Natural killer cell (primary cell): ENCODE data around the gene PLEKHB2. TPM values are rescaled to one million over a fixed set of nuclear protein-coding genes. Genes with fewer than 3 reads are reported as not detected.
A peak's percentile ranks its signal among the peaks of the same experiment; 100 is the strongest.

Source experiments
- ATAC-seq, 3 donors: fragments of 150-1000 bp in 2 of 3; fragments of 200-7000 bp in 1 of 3; cut with Tn5 transposase; 1 replicate in 1 of 3; 2 replicates in 2 of 3; pipeline ENCODE4 v1.10.0; 2021; ENCODE audit warnings: mild to moderate bottlenecking in 2 of 3, moderate library complexity in 2 of 3
- DNase-seq, 2 donors: peaks; one replicate each; pipeline versions ENCODE4 v3.0.0 to v3.0.0-alpha.2; 2013 to 2021; ENCODE audit warnings: mixed read lengths in 1 of 2
- H3K27ac ChIP-seq: one replicate; pipeline ENCODE4 v1.5.1; 2013; ENCODE audit warnings: mild to moderate bottlenecking, low read length
- H3K27me3 ChIP-seq: one replicate; pipeline ENCODE4 v1.6.1; 2013; ENCODE audit warnings: low read length; ENCODE audit not compliant: control insufficient read depth, insufficient read depth
- H3K36me3 ChIP-seq: one replicate; pipeline ENCODE4 v1.6.1; 2013; ENCODE audit warnings: low read length; ENCODE audit not compliant: control insufficient read depth, insufficient read depth
- H3K4me1 ChIP-seq: one replicate; pipeline ENCODE4 v1.6.1; 2013; ENCODE audit warnings: low read length; ENCODE audit not compliant: control insufficient read depth, insufficient read depth
- H3K4me3 ChIP-seq: one replicate; pipeline ENCODE4 v1.5.1; 2013; ENCODE audit warnings: low read length
- H3K9me3 ChIP-seq: one replicate; pipeline ENCODE4 v1.6.1; 2013; ENCODE audit warnings: low read length; ENCODE audit not compliant: control insufficient read depth, insufficient read depth
- H3K27ac Mint-ChIP-seq, 2 donors: one replicate each; pipeline ENCODE4 v1.8.0; 2022; ENCODE audit warnings: mild to moderate bottlenecking in 2 of 2, mixed read lengths in 2 of 2, moderate library complexity in 1 of 2
- H3K27me3 Mint-ChIP-seq, 2 donors: one replicate each; pipeline ENCODE4 v1.8.0; 2022; ENCODE audit warnings: low read depth in 2 of 2, mixed read lengths in 2 of 2
- H3K36me3 Mint-ChIP-seq: one replicate; pipeline ENCODE4 v1.8.0; 2022; ENCODE audit warnings: mixed read lengths
- H3K4me1 Mint-ChIP-seq, 2 donors: one replicate each; pipeline ENCODE4 v1.8.0; 2022; ENCODE audit warnings: mixed read lengths in 2 of 2
- H3K4me3 Mint-ChIP-seq: one replicate; pipeline ENCODE4 v1.8.0; 2022; ENCODE audit warnings: mild to moderate bottlenecking, moderate library complexity, mixed read lengths
- H3K9me3 Mint-ChIP-seq, 2 donors: one replicate each; pipeline ENCODE4 v1.8.0; 2022; ENCODE audit warnings: mixed read lengths in 2 of 2
- WGBS: methylation state at CpG from one replicate; pipeline ENCODE4 v1.1.7; 2013; ENCODE audit warnings: missing lambda C conversion rate; ENCODE audit not compliant: insufficient coverage; 5-methylcytosine and 5-hydroxymethylcytosine counted together
- intact Hi-C: fragments of 100-400 bp; cut with micrococcal nuclease; formaldehyde crosslinking; loops from one replicate; pipeline ENCODE4 v1.14.2; 2022
- total RNA-seq, 4 donors: library from RNA; stranded (reverse); fragments of 120-200 nt in 1 of 4; gene quantifications; one replicate each; pipeline versions ENCODE4 v1.2.3 to v1.2.4, GENCODE V29; 2013 to 2022
- TF ChIP-seq, protein P1 (sequence below): fragments of 200-600 bp; IDR thresholded peaks from one replicate; pipeline ENCODE4 v1.8.0; 2022; ENCODE audit warnings: antibody characterized with exemption

The PLEKHB2 gene
- total RNA-seq, 3 donors from 2014 or later (not counting 1 experiment from before 2014, with no cell fraction given), result 75.6 to 78.7 (median 77.4) TPM

GRCh38 chr2:131093006-131093695 is 12.0 kb upstream of the PLEKHB2 start, which contains the start of gene FAM168B:
TSS of gene FAM168B (minus strand) at chr2:131093460. CDS start at chr2:131082646, 10,814 bp downstream.
- H3K4me3 Mint-ChIP-seq, result peak within 1 kb of the TSS; percentile 93
- Histone ChIP-seq H3K27ac (peak within 1 kb of the TSS; percentile 76), H3K27me3 (no peaks in the 10 kb centered on the region), H3K4me3 (peak within 1 kb of the TSS; percentile 69), H3K36me3 (peaks cover 4% of the 10 kb centered on the region), H3K9me3 (no peaks in the 10 kb centered on the region), H3K4me1 (peaks cover 20% of the 10 kb centered on the region)
- no peaks in the 10 kb centered on the region for H3K36me3 Mint-ChIP-seq
- WGBS, result under 1% methylated on average over 107 of the region's 107 CpGs
- intact Hi-C loops, result loop anchor here (1.0 kb wide), 1 partner anchor 11 kb away; no protein-coding TSS in a partner anchor
- TF ChIP-seq, protein P1, sequence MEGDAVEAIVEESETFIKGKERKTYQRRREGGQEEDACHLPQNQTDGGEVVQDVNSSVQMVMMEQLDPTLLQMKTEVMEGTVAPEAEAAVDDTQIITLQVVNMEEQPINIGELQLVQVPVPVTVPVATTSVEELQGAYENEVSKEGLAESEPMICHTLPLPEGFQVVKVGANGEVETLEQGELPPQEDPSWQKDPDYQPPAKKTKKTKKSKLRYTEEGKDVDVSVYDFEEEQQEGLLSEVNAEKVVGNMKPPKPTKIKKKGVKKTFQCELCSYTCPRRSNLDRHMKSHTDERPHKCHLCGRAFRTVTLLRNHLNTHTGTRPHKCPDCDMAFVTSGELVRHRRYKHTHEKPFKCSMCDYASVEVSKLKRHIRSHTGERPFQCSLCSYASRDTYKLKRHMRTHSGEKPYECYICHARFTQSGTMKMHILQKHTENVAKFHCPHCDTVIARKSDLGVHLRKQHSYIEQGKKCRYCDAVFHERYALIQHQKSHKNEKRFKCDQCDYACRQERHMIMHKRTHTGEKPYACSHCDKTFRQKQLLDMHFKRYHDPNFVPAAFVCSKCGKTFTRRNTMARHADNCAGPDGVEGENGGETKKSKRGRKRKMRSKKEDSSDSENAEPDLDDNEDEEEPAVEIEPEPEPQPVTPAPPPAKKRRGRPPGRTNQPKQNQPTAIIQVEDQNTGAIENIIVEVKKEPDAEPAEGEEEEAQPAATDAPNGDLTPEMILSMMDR, result no peak
- DNase-seq (peak; percentile 92 to 97), ATAC-seq (peak; percentile 79 to 95 (median 86))
- peak within 1 kb of the TSS; percentile 87 to 98 for H3K27ac Mint-ChIP-seq
- no peaks in the 10 kb centered on the region for H3K9me3 Mint-ChIP-seq
- peaks cover 15 to 22% of the 10 kb centered on the region in 2 donors for H3K4me1 Mint-ChIP-seq
- no peaks in the 10 kb centered on the region for H3K27me3 Mint-ChIP-seq

- Mint-ChIP-seq H3K36me3 (no peaks in the 10 kb centered on the region), H3K27me3 (no peaks in the 10 kb centered on the region), H3K9me3 (no peaks in the 10 kb centered on the region), H3K4me1 (peaks cover 15 to 16% of the 10 kb centered on the region in 2 donors), H3K4me3 (peak overlapping the region; percentile 91), H3K27ac (peak overlapping the region; percentile 87 to 98)
- 11% methylated on average over 37 of the region's 37 CpGs for WGBS
- Histone ChIP-seq H3K4me1 (peaks cover 20% of the 10 kb centered on the region), H3K27ac (peak overlapping the region; percentile 76), H3K36me3 (no peaks in the 10 kb centered on the region), H3K27me3 (no peaks in the 10 kb centered on the region), H3K4me3 (peak overlapping the region; percentile 69), H3K9me3 (no peaks in the 10 kb centered on the region)
- TF ChIP-seq, protein P1, result no peak
- intact Hi-C loops, result loop anchor here (1.0 kb wide), 1 partner anchor 10 kb away; no protein-coding TSS in a partner anchor
- ATAC-seq, result peak; percentile 74 to 83 (median 76)
- peak in 1 of 2 donors; percentile 17 for DNase-seq
These were observed 11.3 kb upstream of the PLEKHB2 start for GRCh38 chr2:131093696-131094462.

GRCh38 chr2:131094463-131095281 is 10.5 kb upstream of the PLEKHB2 start:
- peak overlapping the region; percentile 91 for H3K4me3 Mint-ChIP-seq
- Histone ChIP-seq H3K36me3 (no peaks in the 10 kb centered on the region), H3K4me3 (peak overlapping the region; percentile 69), H3K27ac (no peak overlapping the region), H3K9me3 (no peaks in the 10 kb centered on the region), H3K27me3 (no peaks in the 10 kb centered on the region), H3K4me1 (peaks cover 20% of the 10 kb centered on the region)
- TF ChIP-seq, protein P1, result no peak
- DNase-seq, result no peak
- intact Hi-C loops, result no loop called here
- WGBS, result 91% methylated on average over 19 of the region's 22 CpGs
- H3K9me3 Mint-ChIP-seq, result no peaks in the 10 kb centered on the region
- peaks cover 15 to 16% of the 10 kb centered on the region in 2 donors for H3K4me1 Mint-ChIP-seq
- no peaks in the 10 kb centered on the region for H3K27me3 Mint-ChIP-seq
- peak overlapping the region; percentile 87 to 98 for H3K27ac Mint-ChIP-seq
- no peak for ATAC-seq
- H3K36me3 Mint-ChIP-seq, result no peaks in the 10 kb centered on the region
